NCI-H2171 (cell line): ENCODE measurements around the gene ABCG1.

ENCODE experiments used
- DNase-seq: peaks from one replicate; lab custom pipeline; 2025; lab: John Stamatoyannopoulos, UW

Gene ABCG1

GRCh38 chr21:42272109-42272962, 53.4 kb downstream of the ABCG1 start:
- DNase-seq = no peak

GRCh38 chr21:42272984-42273600, 54.2 kb downstream of the ABCG1 start:
- no peak for DNase-seq

DNA sequence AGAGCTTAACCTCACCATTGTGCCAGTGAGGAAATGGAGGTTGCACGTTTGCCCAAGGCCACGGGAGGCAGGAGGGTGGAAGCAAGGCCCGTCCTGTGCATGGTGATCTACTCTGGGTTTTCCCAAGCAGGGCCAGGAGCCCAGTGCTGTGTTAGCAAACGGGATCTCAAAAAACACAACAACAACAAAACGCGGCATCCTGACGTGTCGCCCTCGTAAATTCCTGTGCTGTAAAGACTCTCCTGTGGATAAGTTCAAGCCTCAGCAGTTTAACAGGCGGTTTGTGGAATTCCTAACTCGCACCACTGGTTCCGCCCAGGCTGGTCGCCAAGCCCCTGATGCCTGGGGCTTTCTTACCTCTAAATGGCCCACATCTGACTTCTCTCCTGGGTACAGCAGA, 57.1 kb downstream of the ABCG1 start:
- DNase-seq = no peak

GRCh38 chr21:42276526-42277154, 57.7 kb downstream of the ABCG1 start:
- no peak for DNase-seq

DNA sequence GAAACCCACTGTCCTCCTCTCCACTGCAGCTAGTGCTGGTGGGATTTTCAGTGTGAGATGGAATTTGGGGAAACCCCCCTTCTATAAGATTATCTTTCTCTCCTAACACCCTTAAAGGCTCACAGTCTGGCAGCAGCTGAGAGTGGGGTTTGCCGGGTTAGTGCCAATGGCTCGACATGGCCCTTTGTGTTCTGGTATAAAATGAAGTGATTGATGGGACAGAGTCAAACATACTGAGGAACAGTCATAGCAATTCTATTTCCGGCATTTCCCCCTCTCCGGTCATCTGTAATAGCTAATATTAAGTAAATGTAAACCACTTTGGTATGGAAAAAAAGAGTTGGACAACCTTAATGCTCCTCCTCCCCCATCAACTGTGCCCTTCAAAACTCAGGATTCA, 58.7 kb downstream of the ABCG1 start:
- no peak for DNase-seq

- DNase-seq = no peak
Measured at GRCh38 chr21:42278451-42279149, 59.7 kb downstream of the ABCG1 start.

DNA sequence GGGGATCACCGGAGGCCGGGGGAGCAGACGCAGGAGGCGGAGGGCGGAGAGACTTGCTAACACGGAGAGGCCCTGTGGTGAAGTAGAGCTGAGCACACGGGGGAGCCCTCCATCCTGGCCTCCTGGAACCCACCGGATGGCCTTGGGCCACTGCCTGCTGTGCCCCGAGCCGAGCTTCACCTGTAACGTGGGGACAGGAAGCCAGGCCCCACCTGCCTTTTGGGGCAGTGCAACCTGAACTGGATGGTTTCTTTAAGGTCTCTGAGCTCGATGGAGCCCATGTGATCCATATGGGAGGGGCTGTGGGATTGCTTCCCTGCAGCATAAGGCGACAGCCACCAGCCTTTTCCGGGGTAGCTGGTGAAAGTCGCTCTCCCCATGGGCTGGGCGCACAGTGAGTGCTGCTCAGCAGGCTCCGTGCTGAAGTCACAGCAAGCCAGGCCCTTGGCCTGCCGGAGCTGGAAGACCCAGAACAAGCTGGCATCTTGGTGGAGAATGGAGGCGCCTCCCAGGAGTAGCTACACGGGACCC, 60.5 kb downstream of the ABCG1 start:
- no peak for DNase-seq

- no peak for DNase-seq
Measured at GRCh38 chr21:42279888-42280287, 60.9 kb downstream of the ABCG1 start.

DNA sequence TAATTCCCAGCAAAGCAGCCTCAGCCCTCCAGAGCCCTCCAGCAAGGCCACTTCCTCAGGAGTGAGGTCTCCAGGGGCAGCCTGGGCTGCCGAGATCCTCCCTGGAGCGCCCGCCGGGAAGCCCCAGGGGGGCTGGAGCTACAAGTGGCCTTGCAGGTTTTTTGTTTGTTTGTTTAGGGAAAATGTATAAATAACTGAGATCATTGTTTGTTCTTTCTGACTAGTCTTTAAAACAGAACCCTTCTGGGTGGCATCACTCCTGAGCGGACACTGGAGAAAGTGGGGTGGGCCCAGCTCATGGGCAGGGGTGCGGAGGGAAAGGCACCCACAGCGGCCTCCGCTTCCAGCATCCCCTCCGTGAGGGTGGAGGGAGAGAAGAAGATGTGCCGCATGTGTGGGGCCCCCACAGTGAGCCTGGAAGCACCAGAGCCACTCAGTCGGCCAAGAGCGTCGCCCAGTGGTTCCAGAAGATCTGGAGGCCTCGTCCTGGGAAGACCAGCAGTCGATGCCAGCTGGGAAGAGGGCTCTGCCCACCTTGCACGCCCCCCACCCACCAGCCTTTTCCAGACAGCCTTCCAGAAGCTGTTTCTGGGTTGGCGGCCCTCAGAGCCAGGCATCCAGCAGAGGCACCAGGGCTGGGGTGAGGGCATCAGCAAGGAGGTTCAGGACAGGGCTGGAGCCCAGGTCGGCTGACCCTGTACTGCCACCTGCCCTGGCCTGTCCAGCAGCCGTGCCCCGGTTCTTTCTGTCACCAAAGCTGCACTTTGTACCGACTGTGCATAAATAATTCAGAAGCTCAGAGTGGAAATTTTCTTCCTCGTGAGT, 61.6 kb downstream of the ABCG1 start:
- no peak for DNase-seq

DNA sequence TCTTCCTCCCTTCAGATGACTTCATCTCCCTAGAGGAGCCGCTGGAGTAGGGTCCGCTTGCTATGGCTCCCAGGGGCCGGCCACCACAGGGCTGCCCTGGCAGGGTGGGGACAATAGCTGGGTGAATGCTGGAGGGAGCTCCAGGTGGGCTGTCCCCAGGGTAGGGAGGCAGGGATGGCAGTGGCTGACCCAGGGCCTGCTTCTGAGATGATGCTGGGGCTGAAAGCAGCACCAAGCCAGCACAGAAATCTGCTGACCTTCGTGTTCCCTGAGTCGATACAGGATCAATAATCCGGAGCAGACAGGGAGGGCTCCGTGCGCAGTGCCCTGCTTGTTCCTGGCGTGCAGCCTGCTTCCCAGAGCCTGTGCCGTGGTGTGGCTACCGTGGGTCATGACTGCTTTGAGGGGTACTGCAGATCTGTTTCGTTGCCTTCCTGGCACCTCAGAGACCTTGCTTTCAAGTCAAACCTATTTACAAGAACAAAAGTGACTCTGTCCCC, 62.3 kb downstream of the ABCG1 start:
- DNase-seq = no peak

DNA sequence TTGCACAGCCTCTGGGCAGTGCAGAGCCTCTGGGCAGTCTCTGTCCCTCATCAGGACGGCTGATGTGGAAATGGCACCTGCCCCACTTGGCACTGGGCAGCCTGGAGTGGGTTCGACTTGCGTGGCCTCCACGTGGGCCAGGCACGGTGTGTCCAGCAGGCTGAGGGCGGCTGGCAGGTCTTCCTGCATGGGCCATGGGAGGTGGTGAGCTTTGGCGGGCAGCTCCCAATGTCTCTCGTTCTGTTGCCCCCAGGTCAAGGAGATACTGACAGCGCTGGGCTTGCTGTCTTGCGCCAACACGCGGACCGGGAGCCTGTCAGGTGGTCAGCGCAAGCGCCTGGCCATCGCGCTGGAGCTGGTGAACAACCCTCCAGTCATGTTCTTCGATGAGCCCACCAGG, 63.1 kb downstream of the ABCG1 start:
- DNase-seq = no peak

- no peak for DNase-seq
Measured at GRCh38 chr21:42282715-42283114, 63.8 kb downstream of the ABCG1 start.

GRCh38 chr21:42285569-42286245, 66.8 kb downstream of the ABCG1 start:
- no peak for DNase-seq

DNA sequence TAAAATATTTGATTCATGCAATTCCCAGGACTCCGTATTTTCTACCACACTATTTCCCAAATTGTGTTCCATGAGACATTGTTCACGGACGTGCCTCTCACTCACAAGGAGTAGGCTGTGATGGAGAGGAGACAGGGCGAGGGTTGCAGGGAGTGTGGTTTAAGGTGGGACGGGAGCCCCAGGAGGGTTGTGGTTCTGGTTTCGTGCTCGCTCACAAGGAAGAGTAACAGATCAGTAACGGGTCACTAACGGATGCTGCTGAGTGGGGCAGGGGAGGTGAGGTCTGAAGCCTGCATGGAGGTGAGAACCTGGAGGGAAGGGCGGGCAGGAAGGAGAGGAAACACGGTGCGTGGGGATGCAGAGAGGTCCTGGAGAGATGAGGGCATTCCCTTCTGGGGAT, 67.5 kb downstream of the ABCG1 start:
- DNase-seq = no peak

DNA sequence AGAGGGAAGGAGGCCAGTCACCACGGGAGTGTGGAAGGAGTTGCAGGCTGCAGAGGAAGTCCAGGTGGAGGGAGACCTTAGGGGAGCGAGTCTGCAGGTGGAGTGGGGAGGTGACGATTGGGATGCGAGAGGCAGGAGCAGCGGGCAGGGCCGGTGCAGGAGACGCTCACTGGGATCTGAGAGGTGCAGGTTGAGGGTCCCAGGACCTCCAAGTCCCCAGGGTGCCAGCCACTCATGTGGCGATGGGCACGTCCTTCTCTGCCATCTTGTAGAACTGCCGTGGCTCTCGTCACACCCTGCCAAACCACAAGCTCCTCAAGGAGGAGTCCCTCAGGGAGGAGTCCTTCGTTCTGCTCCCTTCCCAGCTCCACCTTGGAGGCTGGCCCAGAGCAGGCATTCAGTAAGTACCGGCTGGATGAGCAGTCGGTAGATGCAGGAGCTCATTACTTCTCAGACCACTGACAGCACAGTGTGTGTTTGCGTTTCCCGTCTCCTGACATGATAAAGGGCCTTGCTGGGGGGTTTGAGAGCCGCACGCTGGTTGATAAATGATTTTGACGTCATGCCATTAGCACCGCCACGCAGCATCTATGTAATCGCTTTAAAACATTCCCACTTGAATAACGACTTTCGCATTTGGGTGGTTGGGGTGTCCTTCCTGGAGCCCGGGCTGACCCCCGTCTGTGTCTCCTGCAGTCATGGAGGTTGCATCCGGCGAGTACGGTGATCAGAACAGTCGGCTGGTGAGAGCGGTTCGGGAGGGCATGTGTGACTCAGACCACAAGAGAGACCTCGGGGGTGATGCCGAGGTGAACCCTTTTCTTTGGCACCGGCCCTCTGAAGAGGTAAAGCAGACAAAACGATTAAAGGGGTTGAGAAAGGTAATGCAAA, 68.5 kb downstream of the ABCG1 start:
- DNase-seq = no peak

- no peak for DNase-seq
Measured at GRCh38 chr21:42288962-42289361, 70.0 kb downstream of the ABCG1 start.

DNA sequence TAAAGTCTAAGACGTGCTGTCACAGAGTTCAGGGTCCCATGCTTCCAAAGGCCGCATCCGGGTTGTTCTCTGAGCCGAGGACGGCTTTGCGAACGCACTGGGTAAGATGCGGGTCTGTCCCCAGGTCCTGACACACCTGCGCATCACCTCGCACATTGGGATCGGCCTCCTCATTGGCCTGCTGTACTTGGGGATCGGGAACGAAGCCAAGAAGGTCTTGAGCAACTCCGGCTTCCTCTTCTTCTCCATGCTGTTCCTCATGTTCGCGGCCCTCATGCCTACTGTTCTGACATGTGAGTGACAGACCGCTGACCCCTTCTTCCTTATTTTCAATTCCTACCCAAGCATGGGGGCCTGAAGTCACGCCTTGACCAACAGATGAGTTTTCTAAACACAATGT, 71.0 kb downstream of the ABCG1 start:
- DNase-seq = no peak

DNA sequence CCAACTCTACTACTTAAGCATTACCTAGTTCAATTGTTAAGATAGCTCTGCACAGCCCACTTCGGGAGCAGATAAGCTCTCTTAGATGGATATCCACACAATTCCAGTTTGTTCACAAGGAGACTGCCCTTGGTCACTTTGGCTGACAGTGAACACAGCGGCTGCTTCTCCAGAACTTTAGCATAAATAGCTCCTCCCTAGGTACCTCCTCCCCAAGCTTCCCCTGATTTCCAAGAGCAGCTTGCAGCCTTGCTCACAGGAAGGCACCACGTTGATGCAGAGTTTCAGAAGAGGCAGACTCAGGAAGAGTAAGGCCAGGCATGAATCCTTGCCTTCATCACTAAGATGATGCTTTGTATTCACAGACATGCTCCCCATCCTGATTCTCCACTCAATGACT, 71.6 kb downstream of the ABCG1 start:
- DNase-seq = no peak

DNA sequence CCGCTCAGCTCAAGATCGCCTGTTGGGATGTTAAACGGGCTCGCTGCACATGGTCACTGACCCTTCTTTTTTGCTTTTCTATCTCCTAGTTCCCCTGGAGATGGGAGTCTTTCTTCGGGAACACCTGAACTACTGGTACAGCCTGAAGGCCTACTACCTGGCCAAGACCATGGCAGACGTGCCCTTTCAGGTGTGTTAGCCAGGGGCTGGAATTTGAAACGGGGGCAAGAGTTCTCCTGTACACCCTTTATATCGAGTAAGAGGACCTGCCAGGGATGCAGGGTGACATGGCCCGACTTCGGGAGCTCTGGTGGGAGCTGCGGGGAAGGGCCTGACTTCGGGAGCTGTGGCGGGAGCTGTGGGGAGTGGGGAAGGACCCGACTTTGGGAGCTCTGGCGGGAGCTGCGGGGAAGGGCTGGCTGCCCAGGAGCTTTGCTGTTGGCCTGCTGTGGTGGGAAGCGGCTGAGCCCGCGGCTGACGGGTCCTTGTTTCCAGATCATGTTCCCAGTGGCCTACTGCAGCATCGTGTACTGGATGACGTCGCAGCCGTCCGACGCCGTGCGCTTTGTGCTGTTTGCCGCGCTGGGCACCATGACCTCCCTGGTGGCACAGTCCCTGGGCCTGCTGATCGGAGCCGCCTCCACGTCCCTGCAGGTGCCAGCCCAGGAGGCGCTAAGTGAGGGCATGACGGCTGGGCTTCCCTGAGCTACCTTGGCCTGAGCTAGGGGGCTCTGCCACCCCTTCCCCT, 72.2 kb downstream of the ABCG1 start:
- no peak for DNase-seq
